Measurements from ENCODE around the gene TMEM72. TPM values are rescaled to one million over a fixed set of nuclear protein-coding genes. Genes with fewer than 3 reads are reported as not detected.

The TMEM72 gene
- total and polyA plus RNA-seq, 2 of the 13 experiments (the other 11 are each of a cell fraction or from before 2014, with no cell fraction given): 0.04 TPM; not detected in 1

GRCh38 chr10:44976352-44977198 lies 65.4 kb downstream of the TMEM72 start (continued):
- peak; percentile 61 for TF ChIP-seq POLR2AphosphoS5 (IDR thresholded peaks at IDR 0.05; ENCODE audit: low read depth, low read length)
- peak; percentile 75 for TF ChIP-seq ZNF331 (CRISPR knock-in tag; IDR thresholded peaks at IDR 0.05)
- TF ChIP-seq ATRX (CRISPR knock-in tag; IDR thresholded peaks at IDR 0.05; ENCODE audit: borderline replicate concordance): no peak
- TF ChIP-seq ZNF230 (CRISPR knock-in tag; IDR thresholded peaks at IDR 0.05): no peak
- TF ChIP-seq UBTF (CRISPR knock-in tag; IDR thresholded peaks at IDR 0.05): peak; percentile 48
- TF ChIP-seq HNRNPH1 (optimal IDR thresholded peaks at IDR 0.05; ENCODE audit: low read depth, low read length): peak; percentile 91
- peak; percentile 68; the same call in 1 of the 2 replicates for TF ChIP-seq MEF2D (CRISPR knock-in tag; IDR thresholded peaks at IDR 0.05)
- TF ChIP-seq ZNF652 (CRISPR knock-in tag; IDR thresholded peaks at IDR 0.05; ENCODE audit: borderline replicate concordance, low read depth): peak; percentile 50; the same call in 1 of the 2 replicates
- TF ChIP-seq FUBP1 (CRISPR knock-in tag; IDR thresholded peaks at IDR 0.05; ENCODE audit: borderline replicate concordance): peak; percentile 98; the same call in 1 of the 2 replicates
- TF ChIP-seq CCAR2 (optimal IDR thresholded peaks at IDR 0.05; ENCODE audit: low read depth, low read length): no peak
- peak; percentile 50; the same call in 1 of the 2 replicates for TF ChIP-seq ZNF788 (CRISPR knock-in tag; IDR thresholded peaks at IDR 0.05; ENCODE audit: borderline replicate concordance)
- TF ChIP-seq ZNF605 (CRISPR knock-in tag; IDR thresholded peaks at IDR 0.05): peak; percentile 66; the same call in 1 of the 2 replicates
- TF ChIP-seq ZNF468 (CRISPR knock-in tag; IDR thresholded peaks at IDR 0.05): peak; percentile 70; the same call in 1 of the 2 replicates
- peak; percentile 50; the same call in 1 of the 2 replicates for TF ChIP-seq ZNF770 (CRISPR knock-in tag; IDR thresholded peaks at IDR 0.05)
- peak; percentile 67; the same call in 1 of the 2 replicates for TF ChIP-seq ZNF713 (CRISPR knock-in tag; IDR thresholded peaks at IDR 0.05)
- peak; percentile 69 for TF ChIP-seq ZFP91 (CRISPR knock-in tag; IDR thresholded peaks at IDR 0.05; ENCODE audit: borderline replicate concordance)
- TF ChIP-seq ZNF224 (CRISPR knock-in tag; IDR thresholded peaks at IDR 0.05): peak; percentile 54; the same call in 1 of the 2 replicates
- TF ChIP-seq POLR2G (IDR thresholded peaks at IDR 0.05; ENCODE audit: low read depth, low read length): peak; percentile 16; the same call in 1 of the 2 replicates
- TF ChIP-seq EED (CRISPR knock-in tag; IDR thresholded peaks at IDR 0.05): peak; percentile 82; the same call in 1 of the 2 replicates
- TF ChIP-seq ZNF232 (CRISPR knock-in tag; IDR thresholded peaks at IDR 0.05; ENCODE audit: borderline replicate concordance): peak; percentile 10; the same call in 1 of the 2 replicates
- TF ChIP-seq GATAD2A (CRISPR knock-in tag; IDR thresholded peaks at IDR 0.05): peak; percentile 17; the same call in 1 of the 2 replicates
